HEK293 (cell line): ENCODE results near the gene RAB3B.

ENCODE experiments used
- CTCF ChIP-seq: fragments of 450-650 bp; formaldehyde crosslinking; IDR thresholded peaks from 2 replicates; pipeline ENCODE4 v1.5.1; 2016; ENCODE audit warnings: missing biosample characterization, missing genetic modification characterization
- REST ChIP-seq: fragments of 450-650 bp; formaldehyde crosslinking; IDR thresholded peaks from 2 replicates; pipeline ENCODE4 v1.5.1; 2016; ENCODE audit warnings: missing biosample characterization, missing genetic modification characterization
- ZNF23 ChIP-seq: fragments of 450-650 bp; formaldehyde crosslinking; IDR thresholded peaks from 2 replicates; pipeline ENCODE4 v1.5.1; 2016; ENCODE audit warnings: missing biosample characterization, missing genetic modification characterization, borderline replicate concordance
- ZNF362 ChIP-seq: fragments of 450-650 bp; formaldehyde crosslinking; IDR thresholded peaks from 2 replicates; pipeline ENCODE4 v1.5.1; 2016; ENCODE audit warnings: missing biosample characterization, missing genetic modification characterization
- ZNF510 ChIP-seq: fragments of 450-650 bp; formaldehyde crosslinking; IDR thresholded peaks from 2 replicates; pipeline ENCODE4 v1.5.1; 2018; ENCODE audit warnings: mild to moderate bottlenecking, missing genetic modification characterization, missing biosample characterization; ENCODE audit not compliant: insufficient replicate concordance
- ZSCAN18 ChIP-seq: fragments of 450-650 bp; formaldehyde crosslinking; IDR thresholded peaks from 2 replicates; pipeline ENCODE4 v1.5.1; 2016; ENCODE audit warnings: missing biosample characterization, missing genetic modification characterization

- TF ChIP-seq ZNF362 (tag by site-specific recombination) (no peak), CTCF (tag by site-specific recombination) (no peak), ZSCAN18 (tag by site-specific recombination) (no peak), REST (no peak), ZNF510 (tag by site-specific recombination) (no peak), ZNF23 (tag by site-specific recombination) (no peak)
These were observed 670 bp downstream of the RAB3B start for GRCh38 chr1:51989582-51990477.
